Activated naive CD8-positive, alpha-beta T cell treated with anti-CD3 and anti-CD28 coated beads for 36 hours (primary cell): ENCODE results near the gene KLHL29. TPM values are rescaled to one million over a fixed set of nuclear protein-coding genes. Genes with fewer than 3 reads are reported as not detected.

Experiments
- DNase-seq: peaks from one replicate; pipeline ENCODE4 v3.0.0; 2021
- H3K27ac Mint-ChIP-seq: one replicate; pipeline ENCODE4 v1.8.0; 2022; ENCODE audit warnings: mild to moderate bottlenecking, moderate library complexity, mixed read lengths
- H3K27me3 Mint-ChIP-seq: one replicate; pipeline ENCODE4 v1.8.0; 2022; ENCODE audit warnings: mild to moderate bottlenecking, mixed read lengths
- H3K36me3 Mint-ChIP-seq: one replicate; pipeline ENCODE4 v1.8.0; 2021; ENCODE audit warnings: mild to moderate bottlenecking, mixed read lengths
- H3K4me1 Mint-ChIP-seq: one replicate; pipeline ENCODE4 v1.8.0; 2021; ENCODE audit warnings: mixed read lengths
- H3K4me3 Mint-ChIP-seq: one replicate; pipeline ENCODE4 v1.8.0; 2022; ENCODE audit warnings: mild to moderate bottlenecking, moderate library complexity, mixed read lengths
- H3K9me3 Mint-ChIP-seq: one replicate; pipeline ENCODE4 v1.8.0; 2022; ENCODE audit warnings: mixed read lengths
- total RNA-seq, 2 experiments: library from RNA; stranded (reverse); gene quantifications; one replicate each; pipeline ENCODE4 v1.2.3, GENCODE V29; 2021

The KLHL29 gene
- total RNA-seq, 2 experiments from 2014 or later = 1.2 to 1.5 TPM

- no peaks in the 10 kb centered on the region for H3K4me1 Mint-ChIP-seq
- no peaks in the 10 kb centered on the region for H3K27me3 Mint-ChIP-seq
- no peak overlapping the region for H3K27ac Mint-ChIP-seq
- no peak overlapping the region for H3K4me3 Mint-ChIP-seq
- H3K36me3 Mint-ChIP-seq = no peaks in the 10 kb centered on the region
- no peak for DNase-seq
- no peaks in the 10 kb centered on the region for H3K9me3 Mint-ChIP-seq
Observed at GRCh38 chr2:23673082-23673481, 288.1 kb downstream of the KLHL29 start.

- H3K36me3 Mint-ChIP-seq = no peaks in the 10 kb centered on the region
- no peak overlapping the region for H3K27ac Mint-ChIP-seq
- DNase-seq = no peak
- no peaks in the 10 kb centered on the region for H3K27me3 Mint-ChIP-seq
- no peaks in the 10 kb centered on the region for H3K4me1 Mint-ChIP-seq
- H3K9me3 Mint-ChIP-seq = no peaks in the 10 kb centered on the region
- H3K4me3 Mint-ChIP-seq = no peak overlapping the region
Observed at GRCh38 chr2:23673830-23674679, 289.1 kb downstream of the KLHL29 start.

- H3K27ac Mint-ChIP-seq = no peak overlapping the region
- no peak overlapping the region for H3K4me3 Mint-ChIP-seq
- DNase-seq = no peak
- H3K36me3 Mint-ChIP-seq = no peaks in the 10 kb centered on the region
- H3K9me3 Mint-ChIP-seq = no peaks in the 10 kb centered on the region
- H3K4me1 Mint-ChIP-seq = no peaks in the 10 kb centered on the region
- H3K27me3 Mint-ChIP-seq = no peaks in the 10 kb centered on the region
Observed at GRCh38 chr2:23675506-23675905, 290.5 kb downstream of the KLHL29 start.

- Mint-ChIP-seq H3K4me3 (no peak overlapping the region), H3K9me3 (no peaks in the 10 kb centered on the region), H3K4me1 (peaks cover 1% of the 10 kb centered on the region), H3K27me3 (no peaks in the 10 kb centered on the region), H3K36me3 (no peaks in the 10 kb centered on the region), H3K27ac (no peak overlapping the region)
- DNase-seq = no peak
Observed at GRCh38 chr2:23677836-23678235, 292.9 kb downstream of the KLHL29 start.

GRCh38 chr2:23679044-23679443 lies 294.1 kb downstream of the KLHL29 start:
- Mint-ChIP-seq H3K4me1 (peaks cover 1% of the 10 kb centered on the region), H3K4me3 (no peak overlapping the region), H3K27me3 (no peaks in the 10 kb centered on the region), H3K27ac (no peak overlapping the region), H3K9me3 (no peaks in the 10 kb centered on the region), H3K36me3 (no peaks in the 10 kb centered on the region)
- DNase-seq = no peak

- Mint-ChIP-seq H3K36me3 (no peaks in the 10 kb centered on the region), H3K4me3 (no peak overlapping the region), H3K27ac (no peak overlapping the region), H3K9me3 (no peaks in the 10 kb centered on the region), H3K27me3 (no peaks in the 10 kb centered on the region), H3K4me1 (peaks cover 1% of the 10 kb centered on the region)
- no peak for DNase-seq
Observed at GRCh38 chr2:23680951-23681350, 296.0 kb downstream of the KLHL29 start.

GRCh38 chr2:23681356-23682140 lies 296.6 kb downstream of the KLHL29 start:
- H3K27ac Mint-ChIP-seq = no peak overlapping the region
- no peak overlapping the region for H3K4me3 Mint-ChIP-seq
- peaks cover 1% of the 10 kb centered on the region for H3K4me1 Mint-ChIP-seq
- DNase-seq = no peak
- H3K36me3 Mint-ChIP-seq = no peaks in the 10 kb centered on the region
- H3K9me3 Mint-ChIP-seq = no peaks in the 10 kb centered on the region
- no peaks in the 10 kb centered on the region for H3K27me3 Mint-ChIP-seq

GRCh38 chr2:23682481-23682880 lies 297.5 kb downstream of the KLHL29 start:
- Mint-ChIP-seq H3K36me3 (no peaks in the 10 kb centered on the region), H3K9me3 (no peaks in the 10 kb centered on the region), H3K4me1 (peaks cover 1% of the 10 kb centered on the region), H3K27me3 (no peaks in the 10 kb centered on the region), H3K4me3 (no peak overlapping the region), H3K27ac (no peak overlapping the region)
- DNase-seq = no peak

GRCh38 chr2:23683001-23683400 lies 298.0 kb downstream of the KLHL29 start:
- H3K4me1 Mint-ChIP-seq = peaks cover 1% of the 10 kb centered on the region
- H3K27ac Mint-ChIP-seq = no peak overlapping the region
- H3K36me3 Mint-ChIP-seq = no peaks in the 10 kb centered on the region
- H3K4me3 Mint-ChIP-seq = no peak overlapping the region
- no peak for DNase-seq
- H3K27me3 Mint-ChIP-seq = no peaks in the 10 kb centered on the region
- no peaks in the 10 kb centered on the region for H3K9me3 Mint-ChIP-seq

- Mint-ChIP-seq H3K4me3 (no peak overlapping the region), H3K9me3 (no peaks in the 10 kb centered on the region), H3K36me3 (no peaks in the 10 kb centered on the region), H3K27ac (no peak overlapping the region), H3K4me1 (peaks cover 1% of the 10 kb centered on the region), H3K27me3 (no peaks in the 10 kb centered on the region)
- DNase-seq = no peak
Observed at GRCh38 chr2:23684395-23685176, 299.6 kb downstream of the KLHL29 start.

- H3K27ac Mint-ChIP-seq = no peak overlapping the region
- H3K9me3 Mint-ChIP-seq = no peaks in the 10 kb centered on the region
- H3K36me3 Mint-ChIP-seq = no peaks in the 10 kb centered on the region
Observed at GRCh38 chr2:23685181-23685580, 300.2 kb downstream of the KLHL29 start.

GRCh38 chr2:23685706-23686105 lies 300.7 kb downstream of the KLHL29 start:
- Mint-ChIP-seq H3K36me3 (no peaks in the 10 kb centered on the region), H3K4me3 (no peak overlapping the region), H3K9me3 (no peaks in the 10 kb centered on the region), H3K4me1 (peaks cover 1% of the 10 kb centered on the region), H3K27me3 (no peaks in the 10 kb centered on the region), H3K27ac (no peak overlapping the region)
- no peak for DNase-seq

More at GRCh38 chr2:23685181-23685580, 300.2 kb downstream of the KLHL29 start:
- H3K4me1 Mint-ChIP-seq = peaks cover 1% of the 10 kb centered on the region
- H3K4me3 Mint-ChIP-seq = no peak overlapping the region
- no peak for DNase-seq
- H3K27me3 Mint-ChIP-seq = no peaks in the 10 kb centered on the region

GRCh38 chr2:23686405-23687029 lies 301.5 kb downstream of the KLHL29 start:
- no peak for DNase-seq
- Mint-ChIP-seq H3K36me3 (no peaks in the 10 kb centered on the region), H3K4me3 (no peak overlapping the region), H3K9me3 (no peaks in the 10 kb centered on the region), H3K4me1 (peaks cover 1% of the 10 kb centered on the region), H3K27ac (no peak overlapping the region), H3K27me3 (no peaks in the 10 kb centered on the region)

- Mint-ChIP-seq H3K36me3 (no peaks in the 10 kb centered on the region), H3K4me3 (no peak overlapping the region), H3K27ac (no peak overlapping the region), H3K4me1 (peaks cover 1% of the 10 kb centered on the region), H3K9me3 (no peaks in the 10 kb centered on the region), H3K27me3 (no peaks in the 10 kb centered on the region)
- no peak for DNase-seq
Observed at GRCh38 chr2:23687214-23687613, 302.2 kb downstream of the KLHL29 start.

- no peak overlapping the region for H3K27ac Mint-ChIP-seq
- no peaks in the 10 kb centered on the region for H3K4me1 Mint-ChIP-seq
Observed at GRCh38 chr2:23687713-23688112, 302.7 kb downstream of the KLHL29 start.

More at GRCh38 chr2:23687713-23688112, 302.7 kb downstream of the KLHL29 start:
- no peaks in the 10 kb centered on the region for H3K9me3 Mint-ChIP-seq
- DNase-seq = no peak
- H3K36me3 Mint-ChIP-seq = no peaks in the 10 kb centered on the region
- H3K4me3 Mint-ChIP-seq = no peak overlapping the region
- H3K27me3 Mint-ChIP-seq = no peaks in the 10 kb centered on the region
